ENCODE results near the gene TSGA10. TPM values are rescaled to one million over a fixed set of nuclear protein-coding genes. Genes with fewer than 3 reads are reported as not detected.

The TSGA10 gene
- total and polyA plus RNA-seq, 2 experiments from 2014 or later, result 6.4 to 24.2 TPM

- no peak for TF ChIP-seq ZNF462 (CRISPR knock-in tag; IDR thresholded peaks at IDR 0.05)
- TF ChIP-seq EZH2phosphoT487 (IDR thresholded peaks at IDR 0.05; ENCODE audit: unreplicated experiment), result no peak
- no peak for TF ChIP-seq STAT1 (IDR thresholded peaks at IDR 0.05; ENCODE audit: unreplicated experiment)
- no peak for TF ChIP-seq ZNF331 (CRISPR knock-in tag; IDR thresholded peaks at IDR 0.05; ENCODE audit: low read depth)
- no peak for TF ChIP-seq EZH2 (IDR thresholded peaks at IDR 0.05; ENCODE audit: low read depth, unreplicated experiment)
Measured at GRCh38 chr2:98947554-98947953, 207.2 kb downstream of the TSGA10 start (continued).

Small RNAs within 50 kb of the gene (small RNA-seq; reads per million reads assigned to genes)
- gene AC092587.1 (ENCODE audit: low replicate concordance), result not detected

Other genes starting within 250 kb of the TSGA10 start
- gene CRACDL, start 218.7 kb downstream of the TSGA10 start, total RNA-seq (2014; rRNA removed; shearing (Covaris generic)), result 0.14 and 0.85 TPM in 2 replicates
- gene CRACDL, start 218.7 kb downstream of the TSGA10 start, polyA plus RNA-seq (2016; fragmentation: Nextera tagmentation; extraction: Ambion mirVana), result 0.16 and 0.50 TPM in 2 replicates
- 6.4 and 8.4 TPM in 2 replicates for gene C2orf15, start 13.2 kb downstream of the TSGA10 start, total RNA-seq (2014; rRNA removed; shearing (Covaris generic))
- gene C2orf15, start 13.2 kb downstream of the TSGA10 start, polyA plus RNA-seq (2016; fragmentation: Nextera tagmentation; extraction: Ambion mirVana), result 6.4 and 7.9 TPM in 2 replicates
- gene LIPT1, start within 50 bp of the TSGA10 start, total RNA-seq (2014; rRNA removed; shearing (Covaris generic)), result 7.7 and 11.5 TPM in 2 replicates
- gene LIPT1, start within 50 bp of the TSGA10 start, polyA plus RNA-seq (2016; fragmentation: Nextera tagmentation; extraction: Ambion mirVana), result 12.7 and 15.4 TPM in 2 replicates
- gene MITD1, start 26.1 kb upstream of the TSGA10 start, total RNA-seq (2014; rRNA removed; shearing (Covaris generic)), result 31.4 and 37.9 TPM in 2 replicates
- gene MITD1, start 26.1 kb upstream of the TSGA10 start, polyA plus RNA-seq (2016; fragmentation: Nextera tagmentation; extraction: Ambion mirVana), result 105 and 107 TPM in 2 replicates
- 46.4 and 51.4 TPM in 2 replicates for gene MRPL30, start 26.2 kb upstream of the TSGA10 start, total RNA-seq (2014; rRNA removed; shearing (Covaris generic))
- 53.7 and 59.5 TPM in 2 replicates for gene MRPL30, start 26.2 kb upstream of the TSGA10 start, polyA plus RNA-seq (2016; fragmentation: Nextera tagmentation; extraction: Ambion mirVana)
- 1.2 TPM in 1 of 2 replicates, not detected in the other for gene LYG2, start 100.7 kb upstream of the TSGA10 start, total RNA-seq (2014; rRNA removed; shearing (Covaris generic))
- 0.78 and 0.99 TPM in 2 replicates for gene LYG2, start 100.7 kb upstream of the TSGA10 start, polyA plus RNA-seq (2016; fragmentation: Nextera tagmentation; extraction: Ambion mirVana)
- 0.35 TPM in 1 of 2 replicates, not detected in the other for gene LYG1, start 146.3 kb upstream of the TSGA10 start, total RNA-seq (2014; rRNA removed; shearing (Covaris generic))
- 0.50 and 0.57 TPM in 2 replicates for gene LYG1, start 146.3 kb upstream of the TSGA10 start, polyA plus RNA-seq (2016; fragmentation: Nextera tagmentation; extraction: Ambion mirVana)
- gene TXNDC9, start 181.4 kb upstream of the TSGA10 start, total RNA-seq (2014; rRNA removed; shearing (Covaris generic)), result 48.1 and 54.4 TPM in 2 replicates
- gene TXNDC9, start 181.4 kb upstream of the TSGA10 start, polyA plus RNA-seq (2016; fragmentation: Nextera tagmentation; extraction: Ambion mirVana), result 56.6 and 67.4 TPM in 2 replicates
- gene EIF5B, start 182.4 kb upstream of the TSGA10 start, total RNA-seq (2014; rRNA removed; shearing (Covaris generic)), result 32.5 and 34.2 TPM in 2 replicates
- gene EIF5B, start 182.4 kb upstream of the TSGA10 start, polyA plus RNA-seq (2016; fragmentation: Nextera tagmentation; extraction: Ambion mirVana), result 91.2 and 108 TPM in 2 replicates

All from GM23338 (cell line).